ENCODE data around the gene CCDC3.

GRCh38 chr10:12910835-12911234 lies 90.7 kb downstream of the CCDC3 start:
- TF ChIP-seq TARDBP (IDR thresholded peaks at IDR 0.05), result no peak
- TF ChIP-seq SP1 (IDR thresholded peaks at IDR 0.05), result no peak
- no peak for TF ChIP-seq FOXK2 (IDR thresholded peaks at IDR 0.05)
- TF ChIP-seq SUZ12 (IDR thresholded peaks at IDR 0.05), result no peak
- TF ChIP-seq FOXM1 (IDR thresholded peaks at IDR 0.05; ENCODE audit: borderline replicate concordance), result no peak
- no peak for TF ChIP-seq ZNF384 (IDR thresholded peaks at IDR 0.05)
- TF ChIP-seq ARNT (IDR thresholded peaks at IDR 0.05), result no peak
- TF ChIP-seq FOXA1 (IDR thresholded peaks at IDR 0.05), result no peak
- no peak for TF ChIP-seq NFRKB (IDR thresholded peaks at IDR 0.05)
- TF ChIP-seq HDGF (IDR thresholded peaks at IDR 0.05; ENCODE audit: borderline replicate concordance), result no peak

Measured in HEK293T (cell line).